SIG-M5 treated with dmso at 0.1 percent for 504 hours (cell line): ENCODE results near the gene SNPH.
"Not testable (repeated sequence)": the region's sequence is repeated elsewhere in the genome, so short reads cannot be mapped to it uniquely, and the experiment has no call there.

Source experiments
- DNase-seq: peaks from one replicate; lab custom pipeline; 2025; ENCODE audit not compliant: unreplicated experiment; lab: John Stamatoyannopoulos, UW

SNPH gene

GRCh38 chr20:1336699-1337367 lies 70.7 kb downstream of the SNPH start:
- no peak for DNase-seq

DNA sequence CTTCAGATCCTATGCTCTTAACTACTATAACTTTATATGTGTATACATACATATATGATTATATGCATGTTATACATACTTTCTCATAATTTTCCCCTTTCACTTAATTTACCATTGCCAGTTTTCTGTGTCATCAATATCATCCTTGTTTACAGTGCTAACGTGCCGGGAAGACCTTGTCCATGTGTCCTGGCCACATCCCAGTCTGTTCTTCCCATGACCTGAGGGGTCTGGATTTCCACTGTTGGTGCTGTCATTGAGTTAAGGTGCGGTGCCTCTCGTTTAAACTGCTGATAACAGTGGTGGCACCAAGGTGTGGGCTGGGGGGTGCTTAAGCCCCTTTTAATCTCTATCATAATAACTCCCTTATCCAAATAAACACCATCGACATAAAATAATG lies 71.3 kb downstream of the SNPH start:
- DNase-seq: no peak

GRCh38 chr20:1338096-1338495 lies 72.0 kb downstream of the SNPH start:
- DNase-seq: no peak

DNA sequence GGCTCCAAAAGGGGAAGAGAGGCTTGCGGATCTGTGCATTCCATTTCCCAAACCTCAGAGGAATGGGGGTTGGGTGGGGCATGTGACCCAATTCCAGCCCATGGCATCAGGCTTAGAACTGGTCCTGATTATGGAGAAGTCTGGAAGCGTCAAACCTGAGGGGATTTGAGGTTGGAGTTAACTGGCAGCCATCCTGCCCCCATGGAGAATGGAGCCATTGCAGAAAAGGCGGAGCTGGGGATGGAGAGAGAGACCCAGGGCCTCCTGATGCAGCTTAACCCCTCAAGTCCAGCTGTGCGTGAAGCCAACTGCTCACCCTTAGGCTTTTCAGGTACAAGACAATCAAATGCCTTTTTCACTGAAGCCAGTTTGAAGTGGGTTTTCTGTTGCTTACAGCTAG lies 72.7 kb downstream of the SNPH start:
- DNase-seq: no peak

- no peak for DNase-seq
These were observed 75.6 kb downstream of the SNPH start for GRCh38 chr20:1341561-1342265.

DNA sequence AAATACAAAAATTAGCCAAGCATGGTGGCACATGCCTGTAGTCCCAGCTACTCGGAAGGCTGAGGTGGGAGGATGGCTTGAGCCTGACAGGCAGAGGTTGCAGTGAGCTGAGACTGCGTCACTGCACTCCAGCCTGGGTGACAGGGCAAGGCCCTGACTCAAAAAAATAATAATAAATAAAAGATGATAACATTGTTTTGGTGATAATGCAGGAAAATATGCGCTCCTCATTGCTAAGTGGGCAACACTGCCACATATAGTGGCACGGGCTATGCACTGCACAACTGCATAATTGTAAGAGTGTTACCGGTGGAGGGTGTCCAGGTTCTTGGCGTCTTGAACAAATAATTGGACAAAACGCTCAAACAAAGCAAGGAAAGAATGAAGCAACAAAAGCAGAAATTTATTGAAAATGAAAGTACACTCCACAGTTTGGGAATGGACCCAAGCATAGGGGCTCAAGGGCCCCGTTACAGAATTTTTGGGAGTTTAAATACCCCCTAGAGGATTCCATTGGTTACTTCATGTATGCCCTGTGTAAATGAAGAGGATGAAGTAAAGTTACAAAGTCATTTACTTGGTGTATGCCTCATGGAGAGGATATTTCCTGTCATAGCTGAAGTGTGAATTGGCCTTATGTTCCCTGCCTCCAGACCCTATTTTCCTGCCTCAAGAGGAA lies 77.5 kb downstream of the SNPH start:
- DNase-seq: not testable (repeated sequence)

- DNase-seq: no peak
These were observed 79.1 kb downstream of the SNPH start for GRCh38 chr20:1345030-1345755.

DNA sequence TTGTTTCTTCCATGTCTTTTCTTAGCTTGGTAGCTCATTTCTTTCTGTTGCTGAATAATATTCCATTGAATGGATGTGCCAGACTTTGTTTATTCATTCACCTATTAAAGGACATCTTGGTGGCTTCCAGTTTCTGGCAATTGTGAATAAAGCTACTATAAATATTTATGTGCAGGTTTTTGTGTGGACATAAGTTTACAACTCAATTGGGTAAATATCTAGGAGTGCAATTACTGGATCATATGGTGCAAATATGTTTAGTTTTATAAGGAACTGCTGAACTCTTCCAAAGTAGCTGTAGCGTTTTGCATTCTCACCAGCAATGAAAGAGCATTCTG lies 79.6 kb downstream of the SNPH start:
- no peak for DNase-seq

- no peak for DNase-seq
These were observed 80.3 kb downstream of the SNPH start for GRCh38 chr20:1346315-1346969.

GRCh38 chr20:1353956-1354355 lies 87.9 kb downstream of the SNPH start:
- DNase-seq: no peak

- no peak for DNase-seq
These were observed 92.0 kb downstream of the SNPH start for GRCh38 chr20:1357921-1358671.
